ENCODE measurements around the gene PCDH20. TPM values are rescaled to one million over a fixed set of nuclear protein-coding genes. Genes with fewer than 3 reads are reported as not detected.

PCDH20 gene
- total and polyA plus RNA-seq, 9 of the 15 experiments (the other 6 are each of a cell fraction or from before 2014, with no cell fraction given): not detected

- no peaks in the 10 kb centered on the region for H4K20me1 ChIP-seq (replicated peaks; ENCODE audit: control insufficient read depth, insufficient read depth, low read length)
- H3K36me3 ChIP-seq (ENCODE audit: control insufficient read depth, insufficient read depth, low read length): no peaks in the 10 kb centered on the region
- H3K4me2 ChIP-seq (ENCODE audit: insufficient read depth, low read length): no peak overlapping the region
- H3K27ac ChIP-seq (ENCODE audit: extremely low read depth, low read depth, low read length): no peak overlapping the region
- FAIRE-seq: no peak
- no peaks in the 10 kb centered on the region for H3K4me1 ChIP-seq (replicated peaks in 1 of 2; ENCODE audit: control insufficient read depth in 2 of 2, insufficient read depth in 2 of 2, low read length in 2 of 2)
- no peak for ATAC-seq
- H3K4me3 ChIP-seq: no peak overlapping the region
- intact Hi-C loops (cut with micrococcal nuclease) (no loop called here), in situ Hi-C loops (cut with MboI) (no loop called here)
- H2AFZ ChIP-seq (ENCODE audit: low read depth, low read length): no peak overlapping the region
- no peak for TF ChIP-seq PURB (CRISPR knock-in tag; IDR thresholded peaks at IDR 0.05; ENCODE audit: low read depth)
- no peak for TF ChIP-seq FIP1L1 (IDR thresholded peaks at IDR 0.05; ENCODE audit: low read depth, low read length, poor library complexity, severe bottlenecking)
- TF ChIP-seq RBM34 (IDR thresholded peaks at IDR 0.05; ENCODE audit: borderline replicate concordance, insufficient read depth, low read length): no peak
- TF ChIP-seq TAF1 (IDR thresholded peaks at IDR 0.05; ENCODE audit: control insufficient read depth, extremely low read depth, insufficient read depth, low read length, severe bottlenecking): no peak
- no peak for TF ChIP-seq POLR2AphosphoS5 (IDR thresholded peaks at IDR 0.05; ENCODE audit: control insufficient read depth, insufficient read depth, low read depth, low read length)
- TF ChIP-seq KDM4B (IDR thresholded peaks at IDR 0.05; ENCODE audit: borderline replicate concordance in 2 of 2, low read depth in 1 of 2): no peak
- TF ChIP-seq NFATC3 (IDR thresholded peaks at IDR 0.05): no peak
- no peak for TF ChIP-seq FOXK2 (conservative IDR thresholded peaks at IDR 0.05 in 1 of 2, IDR thresholded peaks at IDR 0.05 in 1 of 2; ENCODE audit: low read depth in 2 of 2)
- no peak for TF ChIP-seq KAT2B (IDR thresholded peaks at IDR 0.05; ENCODE audit: low read depth, low read length)
- no peak for TF ChIP-seq EWSR1 (IDR thresholded peaks at IDR 0.05; ENCODE audit: borderline replicate concordance, low read depth, partially characterized antibody)
- TF ChIP-seq TSC22D4 (tag; IDR thresholded peaks at IDR 0.05): no peak
- no peak for TF ChIP-seq ILK (tag; IDR thresholded peaks at IDR 0.05; ENCODE audit: borderline replicate concordance, low read depth)
- TF ChIP-seq NCOA6 (IDR thresholded peaks at IDR 0.05): no peak
- TF ChIP-seq ZNF23 (CRISPR knock-in tag; IDR thresholded peaks at IDR 0.05): no peak
- BruUV-seq (replicated peaks): no TSS peak
- H3K9me1 ChIP-seq (ENCODE audit: control insufficient read depth, insufficient read depth, low read length): no peaks in the 10 kb centered on the region
- CTCF ChIA-PET (ENCODE audit: low intra/inter-chr PET ratio): no interaction called here
- no peak for DNase-seq (ENCODE audit: extremely low read depth in 1 of 4, low spot score in 3 of 4)
- no peaks in the 10 kb centered on the region for H3K27me3 ChIP-seq (ENCODE audit: control insufficient read depth in 2 of 2, insufficient read depth in 2 of 2, low read length in 2 of 2)
- no peaks in the 10 kb centered on the region for H3K9me3 ChIP-seq (replicated peaks; ENCODE audit: control insufficient read depth, insufficient read depth, low read depth, low read length)
- POLR2A ChIA-PET: no interaction called here
- no peak overlapping the region for H3K9ac ChIP-seq (ENCODE audit: insufficient read depth in 1 of 2, low read depth in 2 of 2, low read length in 2 of 2)
- WGBS (ENCODE audit: insufficient coverage, low coverage, missing lambda C conversion rate): 0% methylated on average over 2 of the region's 2 CpGs
- H3K79me2 ChIP-seq (ENCODE audit: control insufficient read depth, insufficient read depth, low read length): no peaks in the 10 kb centered on the region
Measured at GRCh38 chr13:61383111-61383510, 32.5 kb downstream of the PCDH20 start.
